Fibroblast of lung (primary cell): Measurements from ENCODE around the gene CAMK1D. TPM values are rescaled to one million over a fixed set of nuclear protein-coding genes. Genes with fewer than 3 reads are reported as not detected.

Source experiments
- DNase-seq, 2 donors: peaks; one replicate each; pipeline versions ENCODE4 v3.0.0 to v3.0.0-alpha.2; 2010; ENCODE audit warnings: low read depth in 2 of 2
- H2AFZ ChIP-seq: 2 replicates; pipeline ENCODE4 v1.5.1; 2012; ENCODE audit warnings: low read length, control low read depth, inconsistent platforms
- H3K27ac ChIP-seq: 2 replicates; pipeline ENCODE4 v1.5.1; 2011; ENCODE audit warnings: low read length, control low read depth; ENCODE audit not compliant: insufficient read depth
- H3K27me3 ChIP-seq: 2 replicates; pipeline ENCODE4 v1.5.1; 2011; ENCODE audit warnings: mild to moderate bottlenecking, low read length; ENCODE audit not compliant: control insufficient read depth, insufficient read depth
- H3K36me3 ChIP-seq: 2 replicates; pipeline ENCODE4 v1.5.1; 2011; ENCODE audit warnings: low read length; ENCODE audit not compliant: control insufficient read depth, insufficient read depth
- H3K4me1 ChIP-seq: 2 replicates; pipeline ENCODE4 v1.5.1; 2011; ENCODE audit warnings: low read length; ENCODE audit not compliant: control insufficient read depth, insufficient read depth; ENCODE audit errors: extremely low read depth
- H3K4me2 ChIP-seq: 2 replicates; pipeline ENCODE4 v1.5.1; 2011; ENCODE audit warnings: low read length, control low read depth; ENCODE audit not compliant: insufficient read depth; ENCODE audit errors: extremely low read depth
- H3K4me3 ChIP-seq, 4 experiments: fragments of 200-600 bp in 1 of 4; sonication (generic) in 1 of 4; replicated peaks in 1 of 4; 2 replicates each; pipeline ENCODE4 v1.5.1; 2011 to 2016; ENCODE audit warnings: low read length in 4 of 4, low read depth in 3 of 4, mild to moderate bottlenecking in 3 of 4, control low read depth in 2 of 4, inconsistent platforms in 1 of 4, mixed read lengths in 1 of 4; ENCODE audit not compliant: insufficient read depth in 1 of 4; ENCODE audit errors: control extremely low read depth in 1 of 4
- H3K79me2 ChIP-seq: 2 replicates; pipeline ENCODE4 v1.5.1; 2012; ENCODE audit warnings: mild to moderate bottlenecking, low read length, inconsistent platforms; ENCODE audit not compliant: control insufficient read depth, insufficient read depth
- H3K9ac ChIP-seq: 2 replicates; pipeline ENCODE4 v1.5.1; 2011; ENCODE audit warnings: mild to moderate bottlenecking, low read length, control low read depth; ENCODE audit not compliant: insufficient read depth
- H3K9me3 ChIP-seq: 2 replicates; pipeline ENCODE4 v1.5.1; 2012; ENCODE audit warnings: low read depth, low read length; ENCODE audit not compliant: control insufficient read depth, insufficient read depth
- H4K20me1 ChIP-seq: 2 replicates; pipeline ENCODE4 v1.5.1; 2011; ENCODE audit warnings: low read length; ENCODE audit not compliant: control insufficient read depth, insufficient read depth; ENCODE audit errors: extremely low read depth
- CTCF ChIP-seq, 2 donors: IDR thresholded peaks in 1 of 2; conservative IDR thresholded peaks in 1 of 2; 1 replicate in 1 of 2; 2 replicates in 1 of 2; pipeline ENCODE4 v1.5.1; 2011 to 2012; ENCODE audit warnings: low read length in 2 of 2, control low read depth in 1 of 2, inconsistent platforms in 1 of 2, low read depth in 1 of 2, mild to moderate bottlenecking in 1 of 2
- EZH2 ChIP-seq: IDR thresholded peaks from 2 replicates; pipeline ENCODE4 v1.5.1; 2012; ENCODE audit warnings: low read length, control low read depth, mild to moderate bottlenecking; ENCODE audit errors: missing control alignments
- polyA plus RNA-seq, 2 donors: library from polyadenylated mRNA; depleted of rRNA in 1 of 2; stranded (reverse) in 1 of 2; unstranded in 1 of 2; fragments of >200 nt; gene quantifications; 2 replicates each; pipeline ENCODE4 v1.2.1, GENCODE V29; 2011 to 2012; ENCODE audit warnings: missing spikeins in 1 of 2
- total RNA-seq: library from RNA; depleted of rRNA; stranded (reverse); fragments of >200 nt; gene quantifications from 2 replicates; pipeline ENCODE4 v1.2.1, GENCODE V29; 2014

Gene CAMK1D
- total and polyA plus RNA-seq, 2 donors (not counting 1 experiment from before 2014, with no cell fraction given) = 2.3 TPM

GRCh38 chr10:12720217-12720981 lies 371.1 kb downstream of the CAMK1D start:
- Histone ChIP-seq H3K4me1 (peaks cover 4% of the 10 kb centered on the region), H3K36me3 (no peaks in the 10 kb centered on the region), H3K4me2 (no peak overlapping the region), H2AFZ (no peak overlapping the region), H3K9ac (no peak overlapping the region), H3K79me2 (no peaks in the 10 kb centered on the region), H3K27ac (no peak overlapping the region), H4K20me1 (no peaks in the 10 kb centered on the region), H3K4me3 (no peak overlapping the region), H3K27me3 (no peaks in the 10 kb centered on the region), H3K9me3 (no peaks in the 10 kb centered on the region)
- TF ChIP-seq EZH2 = no peak
- no peak for TF ChIP-seq CTCF (conservative IDR thresholded peaks at IDR 0.05 in 1 of 2, IDR thresholded peaks at IDR 0.05 in 1 of 2; ENCODE audit: low read depth in 1 of 2, low read length in 2 of 2)
- DNase-seq = peak; percentile 91 to 99

- H4K20me1 ChIP-seq = no peaks in the 10 kb centered on the region
- H3K4me1 ChIP-seq = peaks cover 4% of the 10 kb centered on the region
- no peaks in the 10 kb centered on the region for H3K79me2 ChIP-seq
- no peak overlapping the region for H3K4me2 ChIP-seq
- H3K9ac ChIP-seq = no peak overlapping the region
- H3K36me3 ChIP-seq = no peaks in the 10 kb centered on the region
- H3K27me3 ChIP-seq = no peaks in the 10 kb centered on the region
- no peak overlapping the region for H3K4me3 ChIP-seq
- no peak overlapping the region for H3K27ac ChIP-seq
- no peak overlapping the region for H2AFZ ChIP-seq
- TF ChIP-seq EZH2 (no peak), CTCF (conservative IDR thresholded peaks at IDR 0.05 in 1 of 2, IDR thresholded peaks at IDR 0.05 in 1 of 2; ENCODE audit: low read depth in 1 of 2, low read length in 2 of 2) (no peak)
- no peak for DNase-seq
- H3K9me3 ChIP-seq = no peaks in the 10 kb centered on the region
These were observed 372.0 kb downstream of the CAMK1D start for GRCh38 chr10:12721334-12721733.

GRCh38 chr10:12723220-12723619 lies 373.9 kb downstream of the CAMK1D start:
- Histone ChIP-seq H2AFZ (no peak overlapping the region), H3K27me3 (no peaks in the 10 kb centered on the region), H3K9me3 (no peaks in the 10 kb centered on the region), H3K79me2 (no peaks in the 10 kb centered on the region), H3K9ac (no peak overlapping the region), H3K27ac (no peak overlapping the region), H3K4me1 (peaks cover 4% of the 10 kb centered on the region), H3K36me3 (no peaks in the 10 kb centered on the region), H3K4me2 (no peak overlapping the region), H4K20me1 (no peaks in the 10 kb centered on the region), H3K4me3 (no peak overlapping the region)
- no peak for DNase-seq
- TF ChIP-seq EZH2 (no peak), CTCF (conservative IDR thresholded peaks at IDR 0.05 in 1 of 2, IDR thresholded peaks at IDR 0.05 in 1 of 2; ENCODE audit: low read depth in 1 of 2, low read length in 2 of 2) (no peak)
